ENCODE data around the gene GRIA4.

DNA sequence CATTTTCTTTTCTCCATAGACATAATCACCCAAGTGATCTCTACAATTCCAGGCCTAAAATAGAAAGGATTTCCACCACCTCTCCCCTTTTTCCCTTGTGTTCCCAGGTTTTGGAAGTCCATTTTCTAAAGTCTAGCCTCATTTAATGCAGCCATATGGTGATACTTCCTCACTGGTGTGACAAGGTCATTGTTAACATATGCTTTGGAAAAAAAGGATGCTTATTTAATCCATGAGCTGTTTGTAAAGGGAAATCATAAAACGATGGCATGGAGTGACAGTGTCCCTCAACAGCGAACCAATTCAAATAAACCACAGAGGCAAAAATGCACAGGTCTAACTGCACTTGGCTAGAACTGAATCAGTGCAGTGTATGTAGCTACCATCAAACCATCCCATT, 26.6 kb downstream of the GRIA4 start:
- no peak for TF ChIP-seq EZH2 (IDR thresholded peaks at IDR 0.05; ENCODE audit: low read length, missing control alignments)
- TF ChIP-seq, protein P1, sequence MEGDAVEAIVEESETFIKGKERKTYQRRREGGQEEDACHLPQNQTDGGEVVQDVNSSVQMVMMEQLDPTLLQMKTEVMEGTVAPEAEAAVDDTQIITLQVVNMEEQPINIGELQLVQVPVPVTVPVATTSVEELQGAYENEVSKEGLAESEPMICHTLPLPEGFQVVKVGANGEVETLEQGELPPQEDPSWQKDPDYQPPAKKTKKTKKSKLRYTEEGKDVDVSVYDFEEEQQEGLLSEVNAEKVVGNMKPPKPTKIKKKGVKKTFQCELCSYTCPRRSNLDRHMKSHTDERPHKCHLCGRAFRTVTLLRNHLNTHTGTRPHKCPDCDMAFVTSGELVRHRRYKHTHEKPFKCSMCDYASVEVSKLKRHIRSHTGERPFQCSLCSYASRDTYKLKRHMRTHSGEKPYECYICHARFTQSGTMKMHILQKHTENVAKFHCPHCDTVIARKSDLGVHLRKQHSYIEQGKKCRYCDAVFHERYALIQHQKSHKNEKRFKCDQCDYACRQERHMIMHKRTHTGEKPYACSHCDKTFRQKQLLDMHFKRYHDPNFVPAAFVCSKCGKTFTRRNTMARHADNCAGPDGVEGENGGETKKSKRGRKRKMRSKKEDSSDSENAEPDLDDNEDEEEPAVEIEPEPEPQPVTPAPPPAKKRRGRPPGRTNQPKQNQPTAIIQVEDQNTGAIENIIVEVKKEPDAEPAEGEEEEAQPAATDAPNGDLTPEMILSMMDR (conservative IDR thresholded peaks at IDR 0.05 in 1 of 2, IDR thresholded peaks at IDR 0.05 in 1 of 2; ENCODE audit: low read depth in 1 of 2, low read length in 2 of 2), result no peak

All from fibroblast of lung (primary cell).